Measurements from ENCODE around the gene XIST.
"Not testable (repeated sequence)": the region's sequence is repeated elsewhere in the genome, so short reads cannot be mapped to it uniquely, and the experiment has no call there.

Gene XIST

GRCh38 chrX:73838123-73838522 lies 14.4 kb downstream of the XIST start:
- FAIRE-seq = no peak

- no peak for FAIRE-seq
Measured at GRCh38 chrX:73836956-73837477, 15.5 kb downstream of the XIST start.

- no peak for FAIRE-seq
Measured at GRCh38 chrX:73834219-73834618, 18.3 kb downstream of the XIST start.

- FAIRE-seq = no peak
Measured at GRCh38 chrX:73832319-73832718, 20.2 kb downstream of the XIST start.

GRCh38 chrX:73831500-73831899 lies 21.0 kb downstream of the XIST start:
- FAIRE-seq = no peak

GRCh38 chrX:73830489-73831414 lies 21.8 kb downstream of the XIST start:
- no peak for FAIRE-seq

GRCh38 chrX:73829890-73830466 lies 22.5 kb downstream of the XIST start:
- FAIRE-seq = no peak

GRCh38 chrX:73828080-73828720 lies 24.3 kb downstream of the XIST start:
- no peak for FAIRE-seq

GRCh38 chrX:73827406-73827805 lies 25.1 kb downstream of the XIST start:
- no peak for FAIRE-seq

GRCh38 chrX:73826996-73827395 lies 25.5 kb downstream of the XIST start:
- FAIRE-seq = no peak

GRCh38 chrX:73825569-73825968 lies 26.9 kb downstream of the XIST start:
- FAIRE-seq = no peak

GRCh38 chrX:73823473-73824004 lies 29.0 kb downstream of the XIST start:
- no peak for FAIRE-seq

GRCh38 chrX:73822775-73823174 lies 29.7 kb downstream of the XIST start:
- FAIRE-seq = no peak

GRCh38 chrX:73821921-73822559 lies 30.5 kb downstream of the XIST start:
- FAIRE-seq = no peak

- not testable (repeated sequence) for FAIRE-seq
Measured at GRCh38 chrX:73819864-73820558, 32.5 kb downstream of the XIST start.

- no peak for FAIRE-seq
Measured at GRCh38 chrX:73818200-73819116, 34.1 kb downstream of the XIST start.

- FAIRE-seq = no peak
Measured at GRCh38 chrX:73817393-73818199, 34.9 kb downstream of the XIST start.

- no peak for FAIRE-seq
Measured at GRCh38 chrX:73812256-73812655, 40.3 kb downstream of the XIST start.

- not testable (repeated sequence) for FAIRE-seq
Measured at GRCh38 chrX:73804109-73804508, 48.4 kb downstream of the XIST start.

GRCh38 chrX:73799888-73800287 lies 52.6 kb downstream of the XIST start:
- FAIRE-seq = no peak
